GM18909 (cell line): ENCODE data around the gene DHRSX.
"Not testable (repeated sequence)": the region's sequence is repeated elsewhere in the genome, so short reads cannot be mapped to it uniquely, and the experiment has no call there.

Experiments used
- ATAC-seq: cut with Tn5 transposase; IDR thresholded peaks from one replicate; pipeline ENCODE4 v1.9.1; 2021; ENCODE audit warnings: mild to moderate bottlenecking; ENCODE audit not compliant: unreplicated experiment, poor library complexity

Gene DHRSX

DNA sequence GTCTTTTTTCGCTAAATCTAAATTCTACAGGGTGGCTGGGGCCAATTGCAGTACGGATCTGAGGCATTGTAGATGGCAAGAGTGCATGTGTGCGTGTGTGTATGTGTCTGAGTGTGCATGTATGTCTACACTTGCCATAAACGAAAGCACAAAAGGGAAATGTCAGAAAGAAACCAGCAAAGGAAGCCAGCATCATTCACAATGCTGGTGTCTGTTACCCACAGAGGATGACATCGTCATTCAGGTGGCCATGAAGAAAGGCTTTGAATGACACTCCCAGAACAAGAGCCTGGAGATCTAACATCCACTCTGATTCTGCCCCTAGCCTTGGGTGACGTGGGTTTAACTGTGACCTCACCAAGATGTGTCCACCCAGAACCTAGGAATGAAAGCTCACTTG lies 124.6 kb downstream of the DHRSX start:
- no peak for ATAC-seq

DNA sequence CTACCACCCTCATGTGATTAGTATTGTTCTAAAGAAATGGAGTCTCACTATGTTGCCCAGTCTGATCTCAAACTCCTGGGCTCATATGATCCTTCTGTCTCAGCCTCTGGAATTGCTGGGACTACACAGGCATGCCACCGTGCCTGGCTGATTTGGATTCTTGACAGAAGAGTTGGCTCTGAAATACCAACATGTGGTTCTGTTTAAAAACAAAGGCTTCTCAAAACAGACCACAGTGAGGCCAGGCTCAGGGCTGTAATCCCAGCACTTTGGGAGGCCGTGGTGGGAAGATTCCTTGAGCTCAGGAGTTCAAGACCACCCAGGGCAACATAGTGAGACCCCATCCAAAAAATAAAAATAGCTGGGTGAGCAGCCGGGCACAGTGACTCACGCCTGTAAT lies 126.7 kb downstream of the DHRSX start:
- no peak for ATAC-seq

DNA sequence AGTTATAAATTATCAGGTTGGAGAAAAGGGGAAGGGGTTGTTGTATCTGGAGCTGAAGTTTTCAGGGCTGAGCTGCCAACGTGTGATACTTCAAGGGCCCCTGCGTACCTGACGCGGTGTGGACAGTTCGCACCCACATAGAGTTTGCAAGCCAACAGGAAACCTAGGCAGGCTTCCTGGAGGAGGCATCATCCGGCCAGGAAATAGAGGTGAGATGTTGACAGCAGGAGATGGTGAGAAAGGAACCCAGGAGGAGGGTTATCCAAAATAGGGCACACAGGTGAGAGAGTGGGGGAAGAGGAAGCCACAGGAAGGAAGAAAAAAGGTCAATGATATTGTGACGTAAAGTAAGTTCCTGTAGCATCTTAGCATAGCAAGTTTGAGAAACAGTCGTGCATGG lies 127.2 kb downstream of the DHRSX start:
- ATAC-seq: no peak

DNA sequence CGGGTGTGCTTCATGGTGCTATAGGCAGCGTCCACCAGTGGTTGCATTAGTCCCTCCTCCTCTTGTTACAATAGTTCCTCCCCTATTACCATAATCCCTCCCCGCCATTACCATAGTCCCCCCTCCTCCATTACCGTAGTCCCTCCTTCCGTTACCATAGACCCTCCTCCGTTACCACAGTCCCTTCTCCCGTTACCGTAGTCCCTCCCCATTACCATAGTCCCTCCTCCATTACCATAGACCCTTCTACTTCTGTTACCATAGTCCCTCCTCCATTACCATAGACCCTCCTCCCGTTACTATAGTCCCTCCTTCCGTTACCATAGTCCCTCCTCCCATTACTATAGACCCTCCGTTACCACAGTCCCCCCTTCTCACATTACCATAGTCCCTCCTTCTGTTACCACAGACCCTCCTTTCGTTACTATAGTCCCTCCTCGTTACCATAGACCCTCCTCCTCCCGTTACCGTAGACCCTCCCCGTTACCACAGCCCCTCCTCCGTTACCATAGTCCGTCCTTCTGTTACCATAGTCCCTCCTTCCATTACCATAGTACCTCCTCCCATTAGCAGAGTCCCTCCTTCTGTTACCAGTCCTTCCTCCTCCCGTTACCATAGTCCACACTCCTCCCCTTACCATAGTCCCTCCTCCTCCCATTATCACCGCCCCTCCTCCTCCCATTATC lies 129.6 kb downstream of the DHRSX start:
- no peak for ATAC-seq

DNA sequence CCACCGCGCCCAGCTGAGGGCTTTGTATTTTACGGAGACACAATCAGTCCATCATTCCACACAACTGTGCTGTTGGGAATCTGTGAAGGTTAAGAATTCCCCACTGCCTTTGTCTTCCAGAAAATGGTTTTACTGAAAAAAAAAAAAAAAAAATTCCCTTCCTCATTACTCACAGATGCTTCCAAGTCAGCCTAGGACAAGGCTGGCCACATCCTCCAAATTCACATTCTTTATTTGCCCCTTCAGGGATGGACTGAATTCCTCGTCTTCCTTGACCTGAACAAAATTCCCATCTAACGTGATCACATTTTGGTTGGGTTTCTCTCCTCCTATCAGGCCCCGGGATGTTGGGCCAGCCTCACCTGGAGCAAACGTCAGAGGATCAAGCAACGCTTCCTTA lies 130.3 kb downstream of the DHRSX start:
- no peak for ATAC-seq

DNA sequence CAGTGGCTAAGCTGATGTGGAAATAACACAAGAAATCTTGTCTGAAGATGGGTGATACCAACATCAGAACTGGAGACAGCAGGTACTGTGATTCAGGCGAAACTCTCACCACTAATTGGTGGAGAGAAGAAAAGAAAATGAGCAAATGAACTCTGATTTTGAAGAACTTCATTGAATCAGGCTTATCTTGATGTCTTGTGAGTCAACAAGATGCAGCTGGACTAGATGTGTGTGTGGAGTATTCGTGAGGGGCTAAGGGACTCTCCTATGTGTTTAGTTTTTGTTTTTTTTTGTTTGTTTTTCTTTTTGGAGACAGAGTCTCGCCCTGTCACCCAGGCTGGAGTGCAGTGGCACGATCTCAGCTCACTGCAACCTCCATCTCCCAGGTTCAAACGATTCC lies 131.6 kb downstream of the DHRSX start:
- no peak for ATAC-seq

DNA sequence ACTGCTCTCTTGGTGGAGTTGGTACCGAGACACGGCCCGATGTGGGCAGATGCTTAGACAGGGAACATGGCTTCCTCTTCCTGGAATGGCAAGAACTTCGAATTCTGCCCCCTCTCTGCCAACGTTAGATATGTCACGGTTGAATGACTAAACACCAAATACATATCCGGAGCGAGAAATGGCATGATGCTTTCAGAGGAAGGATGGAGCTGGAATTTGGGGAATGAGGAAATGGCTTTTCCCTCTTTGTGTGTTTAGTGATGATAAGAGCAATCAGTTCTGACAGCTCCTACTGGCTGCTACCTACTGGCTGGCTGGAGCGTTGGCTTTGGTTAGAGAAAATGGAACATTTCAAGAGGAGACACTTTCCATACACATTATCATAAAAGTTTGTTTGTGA lies 140.0 kb downstream of the DHRSX start:
- ATAC-seq: no peak

DNA sequence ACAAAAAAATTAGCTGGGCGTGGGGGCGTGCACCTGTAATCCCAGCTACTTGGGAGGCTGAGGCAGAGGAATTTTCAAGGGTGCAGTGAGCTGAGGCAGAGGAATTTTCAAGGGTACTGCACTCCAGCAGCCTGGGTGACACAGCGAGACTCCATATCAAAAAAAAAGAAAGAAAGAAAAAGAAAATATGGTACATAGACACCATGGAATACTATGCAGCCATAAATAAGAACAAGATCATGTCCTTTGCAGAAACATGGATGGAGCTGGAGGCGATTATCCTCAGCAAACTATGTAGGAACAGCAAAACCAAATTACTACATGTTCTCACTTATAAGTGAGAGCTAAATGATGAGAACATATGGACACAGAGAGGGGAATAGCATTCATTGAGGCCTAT lies 141.3 kb downstream of the DHRSX start:
- not testable (repeated sequence) for ATAC-seq

DNA sequence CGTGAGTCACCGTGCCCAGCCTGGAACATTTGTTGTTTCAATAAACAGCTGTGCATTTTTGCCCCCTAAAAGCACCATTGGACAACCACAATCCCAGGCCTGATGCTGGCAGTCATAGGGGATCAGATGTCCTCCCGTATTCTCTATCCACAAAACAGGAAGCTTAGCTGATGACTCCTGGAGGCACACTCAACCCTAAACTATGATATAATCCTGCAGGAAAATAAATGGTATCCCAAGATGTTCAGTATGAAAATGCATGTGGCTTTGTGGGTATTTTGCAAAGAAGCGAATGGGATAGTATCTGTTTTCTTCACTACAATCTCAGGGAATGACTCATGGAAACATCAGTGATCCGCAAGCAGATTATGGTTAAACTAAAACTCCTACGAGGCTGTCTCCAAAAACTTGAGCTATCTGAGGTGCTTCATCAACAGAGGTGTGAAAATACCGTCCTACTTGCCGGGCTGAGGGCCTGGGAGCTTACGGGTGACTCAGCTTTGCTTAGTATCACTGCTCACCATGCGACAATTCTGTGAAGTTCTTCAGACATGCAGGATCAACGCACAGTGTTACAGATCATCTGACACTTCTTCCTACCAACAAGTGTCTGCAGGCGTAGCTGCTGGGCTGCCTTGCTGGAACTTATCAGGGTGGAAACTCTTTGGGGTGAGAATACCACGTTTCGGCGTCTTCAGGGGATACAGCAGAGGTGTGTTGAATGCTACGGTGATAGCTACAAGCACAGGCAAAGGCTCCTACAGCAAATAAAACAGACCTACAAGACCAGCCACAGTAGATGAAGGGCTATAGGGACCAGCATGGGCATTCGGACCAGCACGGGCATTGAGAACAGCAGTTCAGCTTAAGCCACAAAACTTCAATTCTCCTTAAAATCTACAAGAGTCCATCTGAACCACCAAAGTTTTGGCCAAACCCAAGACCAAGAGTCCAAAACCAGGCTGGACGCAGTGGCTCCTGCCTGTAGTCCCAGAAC lies 148.5 kb downstream of the DHRSX start:
- no peak for ATAC-seq

DNA sequence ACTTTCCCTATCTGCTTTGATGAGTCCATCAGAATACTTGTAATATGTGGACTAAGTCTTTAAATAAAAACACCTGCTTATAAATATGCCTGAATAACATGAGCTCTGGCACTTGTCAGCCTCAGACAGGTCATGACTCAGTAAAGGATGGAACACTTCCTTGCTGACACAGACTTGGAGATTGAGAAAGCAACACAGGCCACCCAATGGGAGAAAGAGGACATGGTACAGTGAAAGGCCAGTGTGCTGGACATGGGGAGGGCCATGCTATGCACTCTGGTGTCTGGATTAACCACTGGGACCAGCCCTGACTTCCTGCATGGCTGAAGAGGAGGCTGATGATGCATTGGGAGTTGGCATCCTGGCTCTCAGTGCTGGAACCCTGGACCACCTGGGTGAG lies 149.5 kb downstream of the DHRSX start:
- ATAC-seq: no peak

DNA sequence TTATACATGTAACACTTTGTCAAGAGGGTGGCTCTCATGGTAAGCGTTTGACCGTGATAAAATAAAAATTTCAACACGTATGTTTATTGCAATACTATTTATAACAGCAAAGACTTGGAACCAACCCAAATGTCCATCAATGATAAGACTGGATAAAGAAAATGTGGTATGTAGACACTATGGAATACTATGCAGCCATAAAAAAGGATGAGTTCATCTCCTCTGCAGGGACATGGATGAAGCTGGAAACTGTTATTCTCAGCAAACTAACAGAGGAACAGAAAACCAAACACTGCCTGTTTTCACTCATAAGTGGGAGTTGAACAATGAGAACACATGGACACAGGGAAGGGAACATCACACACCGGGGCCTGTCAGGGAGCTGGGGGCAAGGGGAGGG lies 150.1 kb downstream of the DHRSX start:
- ATAC-seq: not testable (repeated sequence)

DNA sequence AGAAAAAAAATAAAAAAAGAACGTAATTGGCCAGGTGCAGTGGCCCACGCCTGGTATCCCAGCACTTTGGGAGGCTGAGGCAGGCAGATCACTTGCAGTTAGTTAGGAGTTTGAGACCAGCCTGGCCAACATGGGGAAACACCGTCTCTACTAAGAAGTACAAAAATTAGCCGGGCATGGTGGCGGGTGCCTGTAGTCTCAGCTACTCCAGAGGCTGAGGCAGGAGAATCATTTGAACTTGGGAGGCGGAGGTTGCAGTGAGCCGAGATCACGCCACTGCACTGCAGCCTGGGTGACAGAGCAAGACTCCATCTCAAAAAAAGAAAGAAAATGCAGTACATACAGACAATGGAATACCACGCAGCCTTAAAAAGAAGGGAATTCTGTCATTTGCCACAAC lies 150.7 kb downstream of the DHRSX start:
- ATAC-seq: not testable (repeated sequence)

DNA sequence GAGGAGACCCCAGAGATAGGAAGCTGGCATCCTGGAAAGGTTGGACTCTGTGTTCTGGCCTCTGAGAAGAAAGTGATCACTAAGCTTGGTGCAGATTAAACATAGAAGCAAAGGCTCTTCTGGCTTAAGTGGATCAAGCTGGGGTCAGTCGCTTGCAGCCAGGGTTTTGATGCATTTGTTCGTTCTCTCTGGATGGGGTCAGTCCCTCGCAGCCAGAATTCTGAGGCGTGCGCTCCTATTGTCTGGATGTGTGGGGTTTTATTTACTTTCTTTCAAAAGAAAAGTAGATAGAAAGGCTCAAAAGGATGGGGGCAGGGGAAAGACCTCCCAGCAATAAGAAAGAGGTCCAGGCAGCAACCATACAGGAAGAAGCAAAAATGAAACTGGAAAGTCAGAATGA lies 152.6 kb downstream of the DHRSX start:
- no peak for ATAC-seq

DNA sequence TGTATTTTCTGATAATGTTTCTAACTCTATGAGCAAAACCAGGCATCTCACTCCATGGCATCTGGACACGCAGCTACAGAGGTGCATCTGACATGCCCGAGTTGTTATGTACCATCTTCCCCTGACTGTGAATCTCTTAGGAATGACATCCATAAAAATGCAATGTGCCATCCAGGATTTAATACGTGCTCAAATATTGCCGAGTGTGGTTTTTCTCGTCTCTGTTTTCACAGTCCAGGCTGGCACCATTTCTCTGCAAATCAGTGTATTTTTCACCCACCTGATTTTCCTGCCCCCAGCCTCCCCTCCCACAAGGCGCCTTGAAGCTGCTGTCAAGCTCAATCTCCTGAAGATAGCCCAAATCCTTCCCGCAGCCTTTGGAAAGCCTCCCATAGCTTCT lies 154.6 kb downstream of the DHRSX start:
- no peak for ATAC-seq

DNA sequence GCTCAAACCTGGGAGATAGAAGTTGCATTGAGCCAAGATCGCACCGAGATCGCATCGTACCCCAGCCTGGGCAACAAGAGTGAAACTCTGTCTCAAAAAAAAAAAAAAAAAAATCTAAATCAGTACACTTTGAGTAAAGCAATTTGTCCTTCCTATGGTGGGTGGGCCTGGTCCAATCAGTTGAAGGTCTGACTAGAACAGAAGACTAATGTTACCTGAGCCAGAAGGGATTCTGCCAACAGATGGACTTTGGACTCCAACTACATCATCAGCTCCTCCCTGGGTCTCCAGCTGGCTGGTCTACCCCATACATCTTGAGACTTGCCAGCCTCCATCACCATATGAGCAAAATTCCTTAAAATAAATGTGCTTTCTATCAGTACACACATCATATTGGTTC lies 155.2 kb downstream of the DHRSX start:
- ATAC-seq: no peak

DNA sequence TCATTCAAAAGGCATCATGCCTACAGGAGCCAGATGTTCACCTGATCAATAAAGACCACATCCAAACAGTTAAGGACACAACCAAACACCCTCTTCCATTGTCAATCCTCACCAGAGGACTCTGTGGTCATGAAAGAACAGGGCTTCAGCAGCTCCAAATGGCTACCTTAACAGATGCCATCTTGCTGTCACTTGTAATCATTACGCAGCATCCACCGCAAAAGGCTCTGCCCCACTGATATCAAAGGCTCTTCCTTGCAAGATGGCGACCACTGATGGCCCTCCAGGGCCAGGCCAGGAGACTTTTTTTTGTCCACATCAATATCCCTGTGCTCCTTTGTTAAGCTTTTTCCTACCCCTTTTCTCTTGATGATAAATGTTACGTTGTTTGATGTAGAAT lies 157.4 kb downstream of the DHRSX start:
- ATAC-seq: no peak

DNA sequence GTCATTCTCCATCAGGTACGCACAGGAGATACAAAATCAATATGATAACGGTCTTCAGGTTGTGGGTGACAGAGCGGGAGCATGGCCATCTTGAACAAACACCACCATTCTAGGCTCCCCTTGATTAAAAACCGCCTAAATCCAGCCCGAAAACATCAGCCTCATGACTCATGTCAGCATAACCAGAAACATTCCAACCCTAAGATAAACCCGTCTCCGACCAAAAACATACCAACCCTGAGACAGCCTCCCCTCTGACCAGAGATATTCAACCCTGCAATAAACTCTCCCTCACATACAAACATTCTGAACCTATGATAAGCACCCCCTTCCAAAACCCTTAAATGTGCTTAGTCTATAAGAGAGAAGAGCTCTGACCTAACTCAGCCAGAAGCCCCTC lies 157.9 kb downstream of the DHRSX start:
- no peak for ATAC-seq

DNA sequence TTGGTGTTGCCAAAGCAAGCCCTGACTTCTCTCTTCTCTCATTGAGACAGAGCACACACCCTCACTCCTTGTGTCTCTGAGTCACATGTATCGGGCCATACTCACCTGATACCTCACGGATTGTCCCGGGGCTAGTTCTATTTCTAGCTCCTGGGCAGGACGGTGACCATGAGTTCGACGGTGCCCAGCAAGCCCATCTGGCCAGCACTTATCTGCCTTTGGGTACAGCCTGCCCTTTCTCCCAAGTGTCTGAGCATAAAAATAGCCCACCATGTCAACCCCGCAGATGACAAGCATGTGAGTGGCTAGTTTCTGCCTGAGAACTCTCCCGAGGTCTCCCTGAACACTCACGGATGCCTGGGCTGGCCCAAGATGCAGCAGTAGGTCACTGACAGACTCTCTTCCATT lies 158.5 kb downstream of the DHRSX start:
- no peak for ATAC-seq

DNA sequence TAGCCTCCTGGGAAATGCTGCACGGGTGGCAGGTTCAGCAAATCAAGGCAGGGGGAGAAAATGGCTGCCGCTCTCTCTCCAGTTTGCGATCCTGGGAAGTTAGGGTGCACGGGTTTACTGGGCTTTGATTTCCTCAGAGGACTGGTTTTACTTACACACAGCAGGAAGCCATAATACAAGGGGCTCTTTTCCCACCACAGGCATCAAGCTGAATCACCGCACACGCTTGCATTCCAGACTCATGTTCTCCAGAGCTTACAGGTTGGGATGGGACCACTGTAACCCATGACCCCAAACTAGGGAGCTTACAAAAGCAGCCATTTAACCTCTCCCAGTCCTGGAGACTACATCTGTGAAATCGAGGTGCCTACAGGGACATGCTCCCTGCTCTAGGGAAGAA lies 159.8 kb downstream of the DHRSX start:
- ATAC-seq: no peak

DNA sequence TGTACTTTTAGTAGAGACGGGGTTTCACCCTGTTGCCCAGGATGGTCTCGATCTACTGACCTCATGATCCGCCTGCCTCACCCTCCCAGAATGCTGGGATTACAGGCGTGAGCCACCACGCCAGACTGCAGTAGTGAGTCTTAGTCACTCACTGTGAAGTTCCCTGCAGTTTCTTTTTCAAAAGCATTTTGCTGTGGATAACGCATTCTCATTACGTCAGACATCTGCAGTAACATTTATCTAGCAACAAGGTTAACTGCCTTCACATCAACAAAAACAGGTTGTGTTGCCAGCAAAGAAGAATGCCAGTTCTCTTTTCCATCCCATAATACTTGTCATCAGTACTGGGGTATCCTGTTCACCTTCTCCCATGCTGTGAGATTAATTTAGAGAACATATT lies 164.6 kb downstream of the DHRSX start:
- ATAC-seq: no peak

DNA sequence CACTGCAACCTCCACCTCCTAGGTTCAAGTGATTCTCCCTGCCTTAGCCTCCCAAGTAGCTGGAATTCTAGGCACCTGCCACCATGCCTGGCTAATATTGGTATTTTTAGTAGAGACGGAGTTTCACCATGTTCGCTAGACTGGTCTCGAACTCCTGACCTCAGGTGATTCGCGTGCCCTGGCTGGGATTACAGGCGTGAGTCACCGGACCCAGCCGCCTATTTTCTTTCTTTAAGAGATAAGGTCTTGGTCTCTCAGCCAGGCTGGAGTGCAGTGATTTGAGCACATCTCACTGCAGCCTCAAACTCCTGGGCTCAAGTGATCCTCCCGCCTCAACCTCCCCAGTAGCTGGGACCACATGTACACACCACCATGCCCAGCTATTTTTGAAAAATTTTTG lies 166.5 kb downstream of the DHRSX start:
- no peak for ATAC-seq

DNA sequence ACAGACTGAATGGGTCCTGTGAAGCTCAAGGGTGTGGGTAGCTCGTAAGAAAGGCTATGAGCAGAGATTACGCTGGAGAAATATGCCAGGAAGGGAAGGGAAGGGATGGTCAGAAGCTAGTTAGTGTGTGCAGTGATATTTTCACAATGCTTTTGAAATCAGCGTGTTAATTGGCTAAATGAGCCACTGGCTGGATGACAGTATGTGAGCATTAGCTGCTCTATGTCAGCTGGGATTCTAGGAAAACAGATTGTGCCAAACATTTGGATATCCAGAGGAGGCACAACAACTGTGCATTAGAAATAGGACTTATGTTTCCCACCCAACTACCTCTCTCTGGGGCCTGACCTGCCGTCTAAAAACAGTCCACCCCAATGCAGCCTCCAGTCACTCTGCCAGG lies 168.5 kb downstream of the DHRSX start:
- ATAC-seq: no peak
